Spinal cord (tissue), 10 donors: ENCODE results near the gene RSPO4. TPM values are rescaled to one million over a fixed set of nuclear protein-coding genes. Genes with fewer than 3 reads are reported as not detected.
A peak's percentile ranks its signal among the peaks of the same experiment; 100 is the strongest.

ENCODE experiments used
- DNase-seq, 6 donors: peaks; one replicate each; pipeline versions ENCODE4 v3.0.0 to v3.0.0-alpha.2; 2013 to 2015; ENCODE audit warnings: low spot score in 6 of 6, low read depth in 4 of 6
- H3K27ac ChIP-seq: one replicate; pipeline ENCODE4 v1.5.1; 2013; ENCODE audit warnings: low read depth, low read length, control low read depth
- H3K27me3 ChIP-seq: one replicate; pipeline ENCODE4 v1.6.1; 2013; ENCODE audit warnings: low read length; ENCODE audit not compliant: control insufficient read depth, insufficient read depth
- H3K36me3 ChIP-seq: one replicate; pipeline ENCODE4 v1.6.1; 2013; ENCODE audit warnings: low read length; ENCODE audit not compliant: control insufficient read depth, insufficient read depth
- H3K4me1 ChIP-seq: one replicate; pipeline ENCODE4 v1.6.1; 2013; ENCODE audit warnings: low read length; ENCODE audit not compliant: control insufficient read depth, insufficient read depth
- H3K4me3 ChIP-seq: one replicate; pipeline ENCODE4 v1.5.1; 2013; ENCODE audit warnings: low read depth, low read length, control low read depth
- H3K9me3 ChIP-seq: one replicate; pipeline ENCODE4 v1.6.1; 2013; ENCODE audit warnings: low read length; ENCODE audit not compliant: control insufficient read depth, insufficient read depth
- WGBS: methylation state at CpG from one replicate; pipeline ENCODE4 v1.1.5; 2013; ENCODE audit warnings: missing lambda C conversion rate; ENCODE audit not compliant: insufficient coverage; 5-methylcytosine and 5-hydroxymethylcytosine counted together
- polyA plus RNA-seq, 2 donors: library from polyadenylated mRNA; unstranded; fragments of 120-200 nt; gene quantifications; one replicate each; pipeline ENCODE4 v1.2.1, GENCODE V29; 2013; ENCODE audit not compliant: insufficient read length in 2 of 2
- total RNA-seq, 2 donors: library from RNA; depleted of rRNA in 1 of 2; stranded (reverse); fragments of 120-200 nt in 1 of 2; fragments of >200 nt in 1 of 2; gene quantifications; one replicate each; pipeline versions ENCODE4 v1.2.3 to v1.2.4, GENCODE V29; 2013 to 2014
- donor health status: healthy.

The RSPO4 gene
- total and polyA plus RNA-seq, 4 donors = 0.39 to 7.8 (median 4.2) TPM

DNA sequence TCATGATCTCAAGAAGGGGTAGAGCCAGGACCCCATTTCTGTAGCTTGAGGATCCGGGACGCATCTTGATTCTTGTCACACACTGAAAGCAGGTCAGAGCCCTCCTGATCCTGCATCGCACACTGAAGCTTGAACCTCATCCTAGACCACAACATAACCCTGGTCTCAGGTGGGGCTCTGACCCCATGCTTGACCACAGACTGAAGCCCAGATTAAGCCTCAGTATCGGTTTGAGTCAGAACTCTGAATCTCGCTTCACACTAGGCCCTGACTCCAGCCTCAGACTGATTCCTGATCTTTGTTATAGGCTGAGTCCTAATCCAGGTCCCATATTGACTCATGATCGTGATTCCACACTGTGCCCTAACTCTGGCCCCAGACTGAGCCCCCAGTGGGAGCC is 8.5 kb upstream of the RSPO4 start:
- WGBS = 91% methylated on average over 6 of the region's 6 CpGs
- Histone ChIP-seq H3K4me3 (no peak overlapping the region), H3K4me1 (peaks cover under 1% of the 10 kb centered on the region), H3K27ac (no peak overlapping the region), H3K36me3 (no peaks in the 10 kb centered on the region), H3K27me3 (no peaks in the 10 kb centered on the region), H3K9me3 (no peaks in the 10 kb centered on the region)
- DNase-seq = no peak

DNA sequence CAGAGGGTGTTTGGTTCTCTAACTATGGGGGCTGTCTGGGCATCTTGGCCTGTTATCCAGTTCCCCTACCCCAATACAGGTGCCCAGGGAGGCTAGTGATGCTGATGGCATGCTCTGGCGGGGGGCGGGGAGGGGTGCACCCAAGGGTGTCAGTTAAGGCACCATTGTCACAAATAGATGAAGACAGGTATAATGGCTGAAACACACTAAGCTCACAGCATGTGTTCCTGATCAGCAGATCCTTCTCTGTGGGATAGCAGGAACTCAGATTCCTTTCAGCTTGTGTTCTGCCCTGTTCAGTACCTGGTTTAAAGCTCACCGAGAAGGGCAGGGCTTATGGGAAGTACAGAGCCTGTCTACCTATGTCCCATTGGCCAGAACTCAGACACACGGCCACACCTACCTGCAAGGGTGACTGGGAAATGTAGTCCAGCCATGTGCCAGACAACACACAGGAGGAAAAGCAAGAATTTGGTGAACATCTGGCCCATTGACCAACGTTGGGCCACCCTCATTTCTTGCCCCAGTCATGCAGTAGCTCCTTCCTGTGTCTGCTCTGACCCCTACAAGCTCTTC is 3.4 kb upstream of the RSPO4 start:
- Histone ChIP-seq H3K9me3 (no peaks in the 10 kb centered on the region), H3K4me3 (no peak overlapping the region), H3K36me3 (no peaks in the 10 kb centered on the region), H3K4me1 (peaks cover 11% of the 10 kb centered on the region), H3K27me3 (peaks cover 25% of the 10 kb centered on the region), H3K27ac (no peak overlapping the region)
- peak in 5 of 6 donors; percentile 13 to 92 (median 23) for DNase-seq
- WGBS = 39% methylated on average over 5 of the region's 5 CpGs

DNA sequence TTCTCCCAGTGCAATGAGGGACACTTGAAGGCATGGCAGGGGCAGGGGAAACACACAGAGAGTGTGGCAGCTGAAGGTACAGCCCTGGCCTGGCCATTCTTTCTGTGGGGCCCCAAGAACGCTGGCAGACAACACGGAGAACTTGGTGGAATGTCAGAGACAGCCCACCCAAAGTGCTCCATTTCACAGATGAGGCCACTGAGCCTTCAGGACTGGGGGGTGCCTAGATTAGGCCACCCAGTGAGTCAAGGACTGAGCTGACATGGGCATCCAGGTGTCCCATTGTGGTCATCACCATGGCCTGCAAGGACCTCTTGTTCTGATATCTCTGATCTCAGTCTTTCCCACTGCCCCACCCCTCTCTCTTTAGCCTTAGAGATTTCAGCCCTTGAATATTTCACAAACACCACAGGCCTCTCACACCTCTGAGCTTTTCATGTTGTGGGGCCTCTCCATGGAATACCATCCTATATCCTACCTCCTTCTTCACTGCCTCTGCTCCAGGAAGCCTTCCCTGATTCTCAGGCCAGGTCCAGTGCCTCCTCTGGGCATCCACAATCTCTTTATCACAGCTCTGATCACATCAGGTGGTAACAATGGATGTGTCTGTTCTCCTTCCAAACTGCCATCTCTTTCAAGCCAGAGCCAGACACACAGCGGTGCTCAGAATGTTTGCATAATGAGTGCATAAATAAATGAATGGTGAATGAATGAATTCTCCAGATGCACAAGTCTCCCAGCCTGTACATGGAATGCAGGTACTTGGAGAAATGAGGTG is 2.0 kb upstream of the RSPO4 start:
- 89% methylated on average over 2 of the region's 3 CpGs for WGBS
- H3K4me1 ChIP-seq = peaks cover 11% of the 10 kb centered on the region
- no peak for DNase-seq
- H3K36me3 ChIP-seq = no peaks in the 10 kb centered on the region
- no peak overlapping the region for H3K4me3 ChIP-seq
- H3K27me3 ChIP-seq = peaks cover 25% of the 10 kb centered on the region
- no peak overlapping the region for H3K27ac ChIP-seq
- H3K9me3 ChIP-seq = no peaks in the 10 kb centered on the region

DNA sequence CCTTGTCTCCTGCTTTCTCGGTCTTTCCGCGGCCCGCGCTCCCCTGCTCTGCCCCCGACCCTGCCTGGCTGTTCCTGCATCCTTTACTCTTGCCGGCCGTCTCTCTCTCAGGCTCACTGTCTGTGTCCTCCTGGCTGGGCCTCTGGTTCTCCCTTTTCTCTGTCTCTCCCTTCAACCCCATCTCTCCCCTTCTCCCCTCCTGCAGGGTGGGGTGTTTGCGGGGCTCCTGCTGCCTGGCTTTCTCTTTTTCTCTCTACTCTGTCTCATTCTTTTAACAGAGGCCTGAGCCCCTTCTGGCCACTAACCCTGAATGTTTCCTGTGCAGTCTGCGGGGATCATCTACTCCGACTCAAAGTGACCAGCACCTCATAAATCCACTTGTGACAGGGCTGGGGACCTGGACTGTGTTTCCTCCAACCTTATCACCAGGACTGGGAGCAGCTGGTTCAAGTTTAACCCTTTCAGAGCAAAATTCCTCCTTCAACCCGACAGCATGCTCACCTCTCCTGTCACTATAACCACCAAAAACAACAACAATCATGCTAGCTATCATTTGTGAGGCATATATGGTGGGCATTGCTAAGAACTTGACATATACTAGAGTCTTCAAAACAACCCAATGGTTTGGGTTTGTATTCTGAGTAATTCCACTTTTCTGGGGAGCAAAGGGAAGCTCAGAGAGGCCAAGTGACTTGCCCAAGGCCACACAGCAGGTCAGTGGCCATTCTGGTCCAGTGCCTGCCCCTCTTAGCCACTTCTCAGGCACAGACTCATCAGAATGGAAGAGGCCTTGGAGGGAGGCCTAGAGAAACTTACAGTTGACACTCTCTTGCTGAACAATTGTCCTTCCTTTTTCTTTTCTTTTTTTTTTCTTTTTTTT is 811 bp upstream of the RSPO4 start:
- Histone ChIP-seq H3K27ac (no peak overlapping the region), H3K36me3 (no peaks in the 10 kb centered on the region), H3K4me1 (peaks cover 11% of the 10 kb centered on the region), H3K4me3 (no peak overlapping the region), H3K27me3 (peaks cover 25% of the 10 kb centered on the region), H3K9me3 (no peaks in the 10 kb centered on the region)
- 11% methylated on average over 11 of the region's 12 CpGs for WGBS
- no peak for DNase-seq

DNA sequence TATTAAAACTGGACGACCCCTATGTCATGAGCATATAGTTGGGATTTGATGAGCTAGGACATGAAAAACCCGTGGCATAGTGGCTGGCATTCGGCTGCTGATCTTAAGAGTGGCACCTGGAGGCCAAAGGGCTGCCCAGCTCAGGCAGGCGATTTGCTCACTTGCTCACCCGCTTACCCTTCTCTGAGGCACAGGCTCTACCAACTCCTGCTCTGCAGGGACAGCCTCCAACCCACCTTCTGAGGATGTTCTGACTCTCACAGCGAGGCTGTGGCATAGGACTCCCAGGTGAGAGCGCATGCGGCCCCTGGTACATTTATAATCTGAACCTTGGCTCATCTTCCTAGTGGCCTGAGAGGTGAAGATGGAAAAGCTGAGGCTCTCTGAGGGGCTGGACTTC is 995 bp downstream of the RSPO4 start:
- no peak for DNase-seq
- H3K27me3 ChIP-seq = peaks cover 25% of the 10 kb centered on the region
- no peaks in the 10 kb centered on the region for H3K9me3 ChIP-seq
- no peak overlapping the region for H3K4me3 ChIP-seq
- H3K27ac ChIP-seq = no peak overlapping the region
- H3K4me1 ChIP-seq = peaks cover 11% of the 10 kb centered on the region
- H3K36me3 ChIP-seq = peaks cover 3% of the 10 kb centered on the region
- WGBS = 83% methylated on average over 5 of the region's 8 CpGs

DNA sequence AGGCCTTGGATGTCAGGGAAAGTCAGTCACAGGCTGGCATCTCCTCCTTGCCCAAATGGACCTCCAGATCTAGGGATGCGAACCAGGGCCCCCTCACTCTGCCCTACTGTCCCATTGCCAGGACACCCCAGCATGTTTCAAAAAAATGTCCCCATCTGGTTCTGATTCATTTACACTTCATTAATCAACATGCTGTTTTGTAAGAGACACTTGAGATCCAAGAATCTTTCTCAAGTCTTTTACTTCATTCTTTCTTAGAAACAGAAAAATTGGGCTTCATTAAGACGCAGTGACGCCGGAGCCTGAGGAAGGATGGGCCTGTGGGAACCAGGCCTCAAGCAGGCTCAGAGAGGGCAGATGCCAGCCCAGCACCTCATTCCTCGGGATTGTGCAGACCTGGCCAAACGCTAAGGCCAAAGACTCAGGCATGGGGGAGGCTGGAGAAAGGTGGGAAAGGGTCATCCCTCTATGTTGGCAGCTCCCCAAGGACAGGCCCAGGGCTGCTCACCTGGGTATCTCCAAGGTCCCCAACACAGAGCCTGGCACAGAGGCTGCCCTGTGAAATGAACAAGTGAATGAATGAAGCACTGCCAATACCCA is 3.8 kb downstream of the RSPO4 start:
- Histone ChIP-seq H3K27me3 (peaks cover 23% of the 10 kb centered on the region), H3K27ac (no peak overlapping the region), H3K9me3 (no peaks in the 10 kb centered on the region), H3K4me1 (peaks cover 7% of the 10 kb centered on the region), H3K4me3 (no peak overlapping the region), H3K36me3 (peaks cover 3% of the 10 kb centered on the region)
- DNase-seq = no peak
- 57% methylated on average over 2 of the region's 6 CpGs for WGBS

DNA sequence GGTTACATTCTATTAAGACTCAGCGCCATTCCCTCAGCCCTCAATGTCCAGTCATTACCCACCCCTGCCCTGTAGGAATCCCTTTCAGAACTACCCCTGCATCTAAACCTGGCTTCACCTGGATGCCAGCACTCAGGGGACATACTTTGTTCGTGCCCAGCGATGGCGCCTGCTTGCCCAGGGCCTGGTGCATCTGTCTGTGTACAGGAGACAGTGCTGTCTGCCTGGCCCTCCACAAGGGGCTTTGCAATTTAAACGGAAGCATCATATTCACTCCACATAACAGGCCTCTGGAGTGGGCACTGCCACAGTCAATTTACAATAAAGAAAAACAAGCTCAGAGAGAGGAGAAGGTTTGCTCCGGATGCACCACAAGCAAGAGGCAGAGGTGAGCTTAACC is 4.6 kb downstream of the RSPO4 start:
- WGBS = 82% methylated on average over 4 of the region's 6 CpGs
- H3K27ac ChIP-seq = no peak overlapping the region
- H3K4me3 ChIP-seq = no peak overlapping the region
- peaks cover 3% of the 10 kb centered on the region for H3K36me3 ChIP-seq
- H3K9me3 ChIP-seq = no peaks in the 10 kb centered on the region
- H3K27me3 ChIP-seq = peaks cover 15% of the 10 kb centered on the region
- no peak for DNase-seq
- peaks cover 3% of the 10 kb centered on the region for H3K4me1 ChIP-seq

DNA sequence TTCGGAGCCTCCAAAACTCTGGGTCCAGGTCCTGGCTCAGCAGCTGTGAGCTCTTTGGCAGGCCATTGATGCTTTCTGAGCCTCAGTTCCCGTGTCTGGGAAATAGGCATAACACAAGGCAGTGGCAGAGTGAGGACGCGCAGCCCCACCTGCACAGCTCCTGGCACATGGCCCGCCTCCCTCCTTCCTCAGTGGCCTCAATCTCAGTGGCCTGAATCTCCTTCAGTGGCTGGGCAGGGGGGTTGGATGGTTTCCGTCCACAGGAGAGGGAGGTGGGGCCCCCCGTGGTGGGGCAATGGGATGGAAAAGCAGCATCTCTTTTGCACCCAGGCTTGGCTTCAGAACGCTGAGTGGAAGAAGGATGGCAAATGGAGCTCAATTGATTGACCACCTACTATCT is 5.1 kb downstream of the RSPO4 start:
- peaks cover 13% of the 10 kb centered on the region for H3K27me3 ChIP-seq
- no peaks in the 10 kb centered on the region for H3K9me3 ChIP-seq
- no peak for DNase-seq
- H3K4me3 ChIP-seq = no peak overlapping the region
- peaks cover 3% of the 10 kb centered on the region for H3K36me3 ChIP-seq
- 94% methylated on average over 2 of the region's 8 CpGs for WGBS
- H3K27ac ChIP-seq = no peak overlapping the region
- no peaks in the 10 kb centered on the region for H3K4me1 ChIP-seq

DNA sequence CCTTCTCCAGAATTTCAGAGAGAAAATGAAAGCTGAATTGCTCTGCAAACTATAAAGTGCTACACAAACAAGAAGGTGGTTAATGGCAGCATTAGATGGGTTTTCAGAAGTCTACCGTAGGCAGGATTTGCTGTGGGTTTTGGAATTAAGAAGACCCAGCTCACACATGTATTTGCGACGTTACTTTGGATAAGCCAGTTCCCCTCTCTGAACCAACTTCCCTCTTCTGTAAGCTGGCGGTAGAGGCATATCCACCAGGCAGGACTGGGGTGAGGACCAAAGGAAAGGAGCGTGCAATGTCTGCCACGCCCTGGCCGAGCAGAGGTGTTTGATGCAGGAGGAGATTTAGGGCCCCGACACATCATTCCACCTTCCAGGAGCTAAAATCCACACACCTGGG is 6.9 kb downstream of the RSPO4 start:
- Histone ChIP-seq H3K36me3 (peaks cover 3% of the 10 kb centered on the region), H3K9me3 (no peaks in the 10 kb centered on the region), H3K4me1 (peaks cover 4% of the 10 kb centered on the region), H3K27ac (no peak overlapping the region), H3K4me3 (no peak overlapping the region), H3K27me3 (no peaks in the 10 kb centered on the region)
- DNase-seq = no peak
- 93% methylated on average over 3 of the region's 8 CpGs for WGBS
